Astrocyte (in vitro differentiated cells and primary cell): ENCODE results near the gene PRAF2.

Experiments used
- EZH2 ChIP-seq: IDR thresholded peaks from 2 replicates; pipeline ENCODE4 v1.6.1; 2012; ENCODE audit warnings: mild to moderate bottlenecking, low read length, inconsistent platforms; ENCODE audit not compliant: insufficient read depth
- TF ChIP-seq, protein P1 (sequence below): IDR thresholded peaks from 2 replicates; pipeline ENCODE4 v1.5.1; 2011; ENCODE audit warnings: low read depth, mild to moderate bottlenecking, inconsistent platforms, low read length, moderate library complexity; ENCODE audit not compliant: insufficient read depth

DNA sequence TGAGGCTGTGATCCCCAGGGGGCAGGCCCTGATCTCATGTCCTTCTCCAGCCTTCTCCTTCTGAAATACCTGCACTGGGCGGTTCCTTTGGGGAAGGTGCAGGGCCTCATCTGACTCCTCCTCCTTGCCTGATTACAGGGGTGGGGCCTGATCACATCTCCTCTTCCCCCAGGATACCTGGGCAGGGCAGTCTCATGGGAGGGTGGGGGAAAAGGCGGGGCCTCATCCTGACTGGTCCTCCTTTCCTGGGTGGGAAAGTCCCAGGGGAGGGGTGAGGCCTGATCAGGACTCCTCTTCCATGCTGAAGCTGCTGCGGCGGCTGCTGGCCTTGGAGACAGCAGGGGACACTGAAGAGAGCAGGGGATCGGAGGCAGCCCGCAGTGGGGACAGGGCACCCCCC is 43.9 kb downstream of the PRAF2 start:
- TF ChIP-seq, protein P1, sequence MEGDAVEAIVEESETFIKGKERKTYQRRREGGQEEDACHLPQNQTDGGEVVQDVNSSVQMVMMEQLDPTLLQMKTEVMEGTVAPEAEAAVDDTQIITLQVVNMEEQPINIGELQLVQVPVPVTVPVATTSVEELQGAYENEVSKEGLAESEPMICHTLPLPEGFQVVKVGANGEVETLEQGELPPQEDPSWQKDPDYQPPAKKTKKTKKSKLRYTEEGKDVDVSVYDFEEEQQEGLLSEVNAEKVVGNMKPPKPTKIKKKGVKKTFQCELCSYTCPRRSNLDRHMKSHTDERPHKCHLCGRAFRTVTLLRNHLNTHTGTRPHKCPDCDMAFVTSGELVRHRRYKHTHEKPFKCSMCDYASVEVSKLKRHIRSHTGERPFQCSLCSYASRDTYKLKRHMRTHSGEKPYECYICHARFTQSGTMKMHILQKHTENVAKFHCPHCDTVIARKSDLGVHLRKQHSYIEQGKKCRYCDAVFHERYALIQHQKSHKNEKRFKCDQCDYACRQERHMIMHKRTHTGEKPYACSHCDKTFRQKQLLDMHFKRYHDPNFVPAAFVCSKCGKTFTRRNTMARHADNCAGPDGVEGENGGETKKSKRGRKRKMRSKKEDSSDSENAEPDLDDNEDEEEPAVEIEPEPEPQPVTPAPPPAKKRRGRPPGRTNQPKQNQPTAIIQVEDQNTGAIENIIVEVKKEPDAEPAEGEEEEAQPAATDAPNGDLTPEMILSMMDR, result no peak
- no peak for TF ChIP-seq EZH2
